Neural progenitor cell (in vitro differentiated cells): ENCODE data around the gene LCORL. TPM values are rescaled to one million over a fixed set of nuclear protein-coding genes. Genes with fewer than 3 reads are reported as not detected.

ENCODE experiments used
- DNase-seq: peaks from one replicate; pipeline ENCODE4 v3.0.0-alpha.2; 2016; ENCODE audit warnings: low spot score
- H2AFZ ChIP-seq: fragments of 200-600 bp; sonication (generic); replicated peaks from 2 replicates; pipeline ENCODE4 v1.6.1; 2016; ENCODE audit warnings: antibody characterized with exemption
- H3F3A ChIP-seq: fragments of 200-600 bp; sonication (generic); 2 replicates; pipeline ENCODE4 v1.6.1; 2016; ENCODE audit warnings: antibody characterized with exemption, low read depth
- H3K27ac ChIP-seq: fragments of 200-600 bp; sonication (generic); 2 replicates; pipeline ENCODE4 v1.5.1; 2016; ENCODE audit warnings: mild to moderate bottlenecking
- H3K27me3 ChIP-seq: fragments of 200-600 bp; sonication (generic); 2 replicates; pipeline ENCODE4 v1.6.1; 2016; ENCODE audit warnings: mild to moderate bottlenecking, moderate library complexity
- H3K36me3 ChIP-seq: fragments of 200-600 bp; sonication (generic); 2 replicates; pipeline ENCODE4 v1.5.1; 2016
- H3K4me1 ChIP-seq: fragments of 200-600 bp; sonication (generic); 2 replicates; pipeline ENCODE4 v1.6.1; 2016; ENCODE audit warnings: mixed run types
- H3K4me2 ChIP-seq: fragments of 200-600 bp; sonication (generic); 2 replicates; pipeline ENCODE4 v1.6.1; 2016
- H3K4me3 ChIP-seq: fragments of 200-600 bp; sonication (generic); 2 replicates; pipeline ENCODE4 v1.5.1; 2016
- H3K79me2 ChIP-seq: fragments of 200-600 bp; sonication (generic); 2 replicates; pipeline ENCODE4 v1.6.1; 2016; ENCODE audit warnings: low read depth
- H3K9ac ChIP-seq: fragments of 200-600 bp; sonication (generic); 2 replicates; pipeline ENCODE4 v1.6.1; 2016
- H3K9me3 ChIP-seq: fragments of 200-600 bp; sonication (generic); 2 replicates; pipeline ENCODE4 v1.5.1; 2016; ENCODE audit warnings: low read depth
- H4K20me1 ChIP-seq: fragments of 200-600 bp; sonication (generic); 2 replicates; pipeline ENCODE4 v1.6.1; 2016; ENCODE audit warnings: low read depth
- H3K27ac Mint-ChIP-seq: 3 replicates; pipeline ENCODE4 v1.8.0; 2021; ENCODE audit warnings: mixed read lengths
- H3K27me3 Mint-ChIP-seq: 2 replicates; pipeline ENCODE4 v1.8.0; 2022; ENCODE audit warnings: low read depth, mild to moderate bottlenecking, inconsistent platforms, moderate library complexity, mixed read lengths; ENCODE audit not compliant: insufficient read depth
- H3K36me3 Mint-ChIP-seq: 3 replicates; pipeline ENCODE4 v1.8.0; 2021; ENCODE audit warnings: mixed read lengths
- H3K4me1 Mint-ChIP-seq: 3 replicates; pipeline ENCODE4 v1.8.0; 2021; ENCODE audit warnings: mixed read lengths
- H3K4me3 Mint-ChIP-seq: 3 replicates; pipeline ENCODE4 v1.8.0; 2021; ENCODE audit warnings: mild to moderate bottlenecking, moderate library complexity, mixed read lengths
- H3K9me3 Mint-ChIP-seq: 3 replicates; pipeline ENCODE4 v1.8.0; 2020; ENCODE audit warnings: mixed read lengths
- CTCF ChIP-seq: fragments of 200-600 bp; sonication (generic); IDR thresholded peaks from 2 replicates; pipeline ENCODE4 v1.5.1; 2017; ENCODE audit warnings: antibody characterized with exemption, mild to moderate bottlenecking
- EZH2 ChIP-seq: fragments of 200-600 bp; sonication (generic); IDR thresholded peaks from 2 replicates; pipeline ENCODE4 v1.6.1; 2017; ENCODE audit warnings: antibody characterized with exemption, mild to moderate bottlenecking, moderate library complexity
- EZH2phosphoT487 ChIP-seq: fragments of 200-600 bp; sonication (generic); IDR thresholded peaks from 2 replicates; pipeline ENCODE4 v1.6.1; 2017; ENCODE audit warnings: antibody characterized with exemption
- total RNA-seq: library from RNA; depleted of rRNA; stranded (reverse); fragments of >200 nt; gene quantifications from 2 replicates; pipeline ENCODE4 v1.2.3, GENCODE V29; 2015; ENCODE audit warnings: low replicate concordance

LCORL gene
- total RNA-seq, 1 donor from 2014 or later, result 53.6 TPM

GRCh38 chr4:17805580-17806155 is 215.9 kb downstream of the LCORL start:
- H3K27ac Mint-ChIP-seq, result no peak overlapping the region
- Histone ChIP-seq H3K27ac (no peak overlapping the region), H3K79me2 (peaks cover 96% of the 10 kb centered on the region), H3K4me1 (peaks cover 25% of the 10 kb centered on the region), H3K4me2 (no peak overlapping the region), H3K9ac (no peak overlapping the region), H3K4me3 (no peak overlapping the region), H3F3A (peaks cover 5% of the 10 kb centered on the region), H4K20me1 (peaks cover 70% of the 10 kb centered on the region), H2AFZ (no peak overlapping the region), H3K9me3 (no peaks in the 10 kb centered on the region), H3K36me3 (peaks cover 31% of the 10 kb centered on the region), H3K27me3 (no peaks in the 10 kb centered on the region)
- TF ChIP-seq CTCF (no peak), EZH2 (no peak), EZH2phosphoT487 (no peak)
- peaks cover 26% of the 10 kb centered on the region for H3K4me1 Mint-ChIP-seq
- H3K9me3 Mint-ChIP-seq, result no peaks in the 10 kb centered on the region
- no peak for DNase-seq
- H3K4me3 Mint-ChIP-seq, result no peak overlapping the region
- H3K27me3 Mint-ChIP-seq, result no peaks in the 10 kb centered on the region
- H3K36me3 Mint-ChIP-seq, result peaks cover 24% of the 10 kb centered on the region

GRCh38 chr4:17797808-17798207 is 223.7 kb downstream of the LCORL start:
- no peak for TF ChIP-seq EZH2phosphoT487
- no peak for TF ChIP-seq EZH2
- TF ChIP-seq CTCF, result no peak

GRCh38 chr4:17794730-17795129 is 226.8 kb downstream of the LCORL start:
- H3K9me3 Mint-ChIP-seq, result no peaks in the 10 kb centered on the region
- Histone ChIP-seq H4K20me1 (no peaks in the 10 kb centered on the region), H3K4me1 (no peaks in the 10 kb centered on the region), H3K9me3 (no peaks in the 10 kb centered on the region), H3K4me2 (no peak overlapping the region), H3K27ac (no peak overlapping the region), H3K4me3 (no peak overlapping the region), H3K36me3 (peaks cover 22% of the 10 kb centered on the region), H2AFZ (no peak overlapping the region), H3F3A (no peaks in the 10 kb centered on the region), H3K27me3 (no peaks in the 10 kb centered on the region), H3K79me2 (no peaks in the 10 kb centered on the region), H3K9ac (no peak overlapping the region)
- no peaks in the 10 kb centered on the region for H3K4me1 Mint-ChIP-seq
- no peak overlapping the region for H3K27ac Mint-ChIP-seq
- H3K4me3 Mint-ChIP-seq, result no peak overlapping the region
- H3K36me3 Mint-ChIP-seq, result peaks cover 23% of the 10 kb centered on the region
- TF ChIP-seq EZH2phosphoT487, result no peak
- no peak for TF ChIP-seq CTCF
- no peak for TF ChIP-seq EZH2
- peaks cover 3% of the 10 kb centered on the region for H3K27me3 Mint-ChIP-seq
- no peak for DNase-seq

More at GRCh38 chr4:17797808-17798207, 223.7 kb downstream of the LCORL start:
- no peak overlapping the region for H3K27ac ChIP-seq
- H3K9ac ChIP-seq, result no peak overlapping the region
- DNase-seq, result no peak
- peaks cover 9% of the 10 kb centered on the region for H4K20me1 ChIP-seq
- H3K36me3 Mint-ChIP-seq, result peaks cover 27% of the 10 kb centered on the region
- no peak overlapping the region for H3K4me3 Mint-ChIP-seq
- peaks cover 21% of the 10 kb centered on the region for H3K36me3 ChIP-seq
- H3K27me3 Mint-ChIP-seq, result peaks cover 3% of the 10 kb centered on the region
- H3K4me1 ChIP-seq, result no peaks in the 10 kb centered on the region
- H3K4me1 Mint-ChIP-seq, result no peaks in the 10 kb centered on the region
- H3K9me3 ChIP-seq, result no peaks in the 10 kb centered on the region
- H3K79me2 ChIP-seq, result peaks cover 17% of the 10 kb centered on the region
- no peak overlapping the region for H2AFZ ChIP-seq
- no peak overlapping the region for H3K4me3 ChIP-seq
- H3K27me3 ChIP-seq, result no peaks in the 10 kb centered on the region
- no peaks in the 10 kb centered on the region for H3K9me3 Mint-ChIP-seq
- H3K4me2 ChIP-seq, result no peak overlapping the region
- no peak overlapping the region for H3K27ac Mint-ChIP-seq
- H3F3A ChIP-seq, result peaks cover 5% of the 10 kb centered on the region

Other genes starting within 250 kb of the LCORL start
- gene FAM184B, start 240.1 kb downstream of the LCORL start, total RNA-seq, result 0.03 TPM in 1 of 2 replicates, not detected in the other
- 65.7 and 75.8 TPM in 2 replicates for gene DCAF16, start 211.0 kb downstream of the LCORL start, total RNA-seq
- 132 and 211 TPM in 2 replicates for gene NCAPG, start 210.8 kb downstream of the LCORL start, total RNA-seq